A549 (cell line): ENCODE measurements around the gene PCYT1A.

Source experiments
- ZC3H11A ChIP-seq: fragments of 450-650 bp; IDR thresholded peaks from 2 replicates; pipeline ENCODE4 v1.6.1; 2014; ENCODE audit warnings: antibody characterized with exemption, mild to moderate bottlenecking
- TF ChIP-seq, protein P1 (sequence below): IDR thresholded peaks from 2 replicates; pipeline ENCODE4 v1.6.1; 2012

GRCh38 chr3:196268284-196269163 lies 19.0 kb downstream of the PCYT1A start:
- no peak for TF ChIP-seq ZC3H11A
- TF ChIP-seq, protein P1, sequence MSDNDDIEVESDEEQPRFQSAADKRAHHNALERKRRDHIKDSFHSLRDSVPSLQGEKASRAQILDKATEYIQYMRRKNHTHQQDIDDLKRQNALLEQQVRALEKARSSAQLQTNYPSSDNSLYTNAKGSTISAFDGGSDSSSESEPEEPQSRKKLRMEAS: no peak
